IPS-20b (cell line): ENCODE results near the gene C20orf202.

Experiments
- H3K27ac ChIP-seq: one replicate; pipeline ENCODE4 v1.5.1; 2013; ENCODE audit warnings: low read length
- H3K27me3 ChIP-seq: 2 replicates; pipeline ENCODE4 v1.6.1; 2013; ENCODE audit warnings: mild to moderate bottlenecking, low read length, inconsistent platforms; ENCODE audit not compliant: insufficient read depth
- H3K36me3 ChIP-seq: 2 replicates; pipeline ENCODE4 v1.6.1; 2013; ENCODE audit warnings: low read depth, mild to moderate bottlenecking, inconsistent platforms, low read length, moderate library complexity; ENCODE audit not compliant: insufficient read depth
- H3K4me1 ChIP-seq: 2 replicates; pipeline ENCODE4 v1.6.1; 2013; ENCODE audit warnings: mild to moderate bottlenecking, control low read depth, inconsistent platforms, low read length, moderate library complexity; ENCODE audit not compliant: insufficient read depth
- H3K4me3 ChIP-seq: 2 replicates; pipeline ENCODE4 v1.5.1; 2013; ENCODE audit warnings: mild to moderate bottlenecking, low read length, inconsistent platforms
- H3K9ac ChIP-seq: 2 replicates; pipeline ENCODE4 v1.6.1; 2013; ENCODE audit warnings: low read depth, mild to moderate bottlenecking, inconsistent platforms, low read length, moderate library complexity
- H3K9me3 ChIP-seq: 2 replicates; pipeline ENCODE4 v1.6.1; 2013; ENCODE audit warnings: mild to moderate bottlenecking, low read depth, low read length, inconsistent platforms; ENCODE audit not compliant: insufficient read depth

Gene C20orf202

DNA sequence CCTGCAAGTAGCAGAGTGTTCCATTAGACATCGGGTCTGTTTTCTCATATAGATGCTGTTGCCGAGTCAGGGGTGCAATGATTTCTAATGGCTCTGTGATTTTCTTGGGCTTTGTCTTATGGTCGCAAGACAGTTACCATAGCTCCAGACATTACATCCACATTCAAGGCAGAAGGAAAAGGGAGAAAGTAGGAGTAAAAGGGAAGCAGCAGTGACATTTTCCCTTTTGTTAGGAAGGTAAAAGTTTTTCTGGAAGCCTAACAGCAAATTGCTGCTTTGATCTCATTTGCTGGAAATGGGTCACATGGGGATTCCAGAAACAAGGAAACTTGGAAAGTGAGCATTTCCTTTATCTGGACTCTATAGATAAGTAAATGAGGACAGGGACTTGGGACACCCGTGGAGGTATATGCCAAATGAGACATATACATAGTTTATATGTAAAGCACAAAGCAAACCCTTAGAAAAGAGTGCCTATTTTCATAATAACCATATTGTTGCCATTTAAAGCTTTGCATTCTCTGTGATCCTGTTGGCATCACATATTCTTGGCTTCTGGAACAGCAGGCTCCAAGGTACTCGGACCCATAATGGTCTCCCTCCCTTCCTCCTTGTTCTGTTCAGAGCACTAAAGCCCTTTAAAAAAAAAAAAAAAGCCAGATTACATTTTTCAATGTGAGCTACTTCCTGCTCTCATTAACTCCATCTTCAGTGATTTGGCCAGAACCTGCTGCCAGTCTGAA is at the start of gene C20orf202:
Gene C20orf202 (plus strand): TSS at position 693 of the 743 bp plus-strand sequence. CDS start 132 bp downstream, outside the sequence.
- H3K4me1 ChIP-seq: no peaks in the 10 kb centered on the region; the same call in 1 of the 2 replicates
- H3K4me3 ChIP-seq: no peak within 1 kb of the TSS
- H3K27me3 ChIP-seq: peaks cover 7% of the 10 kb centered on the region; the same call in 1 of the 2 replicates
- H3K9ac ChIP-seq: no peak within 1 kb of the TSS
- H3K36me3 ChIP-seq: no peaks in the 10 kb centered on the region
- H3K27ac ChIP-seq: no peak within 1 kb of the TSS
- H3K9me3 ChIP-seq: no peaks in the 10 kb centered on the region

- Histone ChIP-seq H3K9ac (no peak overlapping the region), H3K4me1 (no peaks in the 10 kb centered on the region), H3K27me3 (no peaks in the 10 kb centered on the region), H3K27ac (no peak overlapping the region), H3K9me3 (no peaks in the 10 kb centered on the region), H3K36me3 (peaks cover 39% of the 10 kb centered on the region), H3K4me3 (no peak overlapping the region)
Observed at GRCh38 chr20:1154226-1154625, 49.0 kb upstream of the C20orf202 start.

- Histone ChIP-seq H3K36me3 (peaks cover 39% of the 10 kb centered on the region), H3K27me3 (no peaks in the 10 kb centered on the region), H3K4me3 (no peak overlapping the region), H3K9me3 (no peaks in the 10 kb centered on the region), H3K27ac (no peak overlapping the region), H3K4me1 (no peaks in the 10 kb centered on the region), H3K9ac (no peak overlapping the region)
Observed at GRCh38 chr20:1154691-1155090, 48.6 kb upstream of the C20orf202 start.

DNA sequence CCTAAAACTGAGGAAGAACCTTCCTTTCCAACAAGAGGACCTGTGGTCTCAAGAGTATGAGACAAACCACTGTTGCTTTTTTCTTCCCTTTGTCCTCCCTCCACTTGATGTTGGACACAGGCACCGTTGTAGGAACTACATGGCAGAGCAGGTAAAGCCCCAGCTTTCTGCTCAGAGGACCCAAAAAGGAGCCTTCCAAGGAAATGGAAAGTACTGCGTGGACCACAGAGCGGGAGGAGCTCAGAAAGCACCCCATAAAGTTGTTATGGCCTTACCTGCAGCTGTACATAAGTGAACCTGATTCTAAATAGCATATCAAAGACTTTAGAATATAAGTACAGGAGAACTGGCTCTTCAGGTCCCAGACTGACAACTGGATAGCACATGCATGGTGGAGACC is 47.9 kb upstream of the C20orf202 start:
- Histone ChIP-seq H3K27ac (no peak overlapping the region), H3K27me3 (no peaks in the 10 kb centered on the region), H3K36me3 (peaks cover 42% of the 10 kb centered on the region), H3K9me3 (no peaks in the 10 kb centered on the region), H3K4me3 (no peak overlapping the region), H3K9ac (no peak overlapping the region), H3K4me1 (no peaks in the 10 kb centered on the region)

DNA sequence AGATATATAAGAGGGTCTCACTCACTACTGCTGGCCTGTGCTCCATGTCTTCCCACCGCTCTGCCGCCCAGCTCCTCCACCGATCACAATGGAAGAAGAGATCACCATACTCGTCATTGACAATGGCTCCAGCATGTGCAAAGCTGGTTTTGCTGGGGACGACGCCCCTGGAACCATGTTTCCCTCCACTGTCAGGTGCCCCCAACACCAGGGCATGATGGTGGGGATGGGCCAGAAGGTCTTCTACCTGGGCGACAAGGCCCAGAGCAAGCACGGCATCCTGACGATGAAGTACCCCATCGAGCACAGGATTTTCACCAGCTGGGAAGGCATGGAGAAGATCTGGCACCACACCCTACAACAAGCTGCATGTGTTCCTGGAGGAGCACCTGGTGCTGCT is 42.8 kb upstream of the C20orf202 start:
- no peaks in the 10 kb centered on the region for H3K27me3 ChIP-seq
- no peak overlapping the region for H3K9ac ChIP-seq
- no peak overlapping the region for H3K27ac ChIP-seq
- H3K9me3 ChIP-seq: no peaks in the 10 kb centered on the region
- H3K4me3 ChIP-seq: no peak overlapping the region
- peaks cover 53% of the 10 kb centered on the region for H3K36me3 ChIP-seq
- H3K4me1 ChIP-seq: no peaks in the 10 kb centered on the region

- Histone ChIP-seq H3K4me1 (no peaks in the 10 kb centered on the region), H3K9ac (no peak overlapping the region), H3K9me3 (no peaks in the 10 kb centered on the region), H3K36me3 (peaks cover 53% of the 10 kb centered on the region), H3K27ac (no peak overlapping the region), H3K27me3 (no peaks in the 10 kb centered on the region), H3K4me3 (no peak overlapping the region)
Observed at GRCh38 chr20:1160991-1161390, 42.3 kb upstream of the C20orf202 start.

DNA sequence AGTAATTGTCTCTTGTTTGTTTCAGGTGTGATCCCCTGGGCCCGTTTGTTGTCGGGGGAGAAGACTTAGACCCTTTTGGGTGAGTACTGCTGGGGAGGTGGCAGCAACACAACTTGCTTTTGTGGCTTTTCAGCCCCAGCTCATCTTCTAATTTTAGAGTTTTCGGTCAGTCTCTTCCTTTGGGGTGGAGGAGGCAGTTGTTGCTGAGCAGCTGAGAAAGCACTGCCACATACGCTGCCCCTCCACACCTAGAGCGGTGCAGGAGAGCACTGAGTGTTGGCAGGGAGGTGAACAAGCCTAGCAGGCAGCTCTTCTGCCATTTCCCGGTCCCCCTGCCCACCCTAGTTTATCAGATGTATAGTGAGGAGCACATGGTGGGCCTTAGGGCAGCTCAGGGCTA is 40.1 kb upstream of the C20orf202 start:
- Histone ChIP-seq H3K4me3 (no peak overlapping the region), H3K27ac (no peak overlapping the region), H3K9me3 (no peaks in the 10 kb centered on the region), H3K4me1 (no peaks in the 10 kb centered on the region), H3K9ac (no peak overlapping the region), H3K27me3 (no peaks in the 10 kb centered on the region), H3K36me3 (peaks cover 71% of the 10 kb centered on the region)

DNA sequence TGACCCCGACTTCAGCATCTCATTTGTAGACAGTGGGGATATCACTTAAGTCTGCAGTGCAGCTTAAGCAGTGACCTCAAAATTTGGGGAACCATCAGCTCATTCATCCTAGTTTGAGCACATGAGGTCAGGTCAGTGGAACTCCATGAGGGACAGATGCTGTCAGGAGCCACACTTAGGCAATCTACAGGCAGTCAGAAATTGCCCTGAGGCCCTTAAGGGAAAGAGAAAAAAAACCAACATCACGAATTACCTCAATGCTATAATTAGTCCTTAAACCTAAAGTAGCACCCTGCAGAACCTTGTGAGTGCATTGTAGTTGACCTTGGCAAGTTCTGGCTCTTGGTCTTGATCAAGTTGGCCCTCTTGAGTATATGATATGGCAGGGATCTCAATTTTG is 39.6 kb upstream of the C20orf202 start:
- H3K36me3 ChIP-seq: peaks cover 76% of the 10 kb centered on the region
- H3K27me3 ChIP-seq: no peaks in the 10 kb centered on the region
- no peak overlapping the region for H3K27ac ChIP-seq
- no peaks in the 10 kb centered on the region for H3K4me1 ChIP-seq
- no peak overlapping the region for H3K9ac ChIP-seq
- H3K4me3 ChIP-seq: no peak overlapping the region
- H3K9me3 ChIP-seq: no peaks in the 10 kb centered on the region

GRCh38 chr20:1164871-1165270 is 38.4 kb upstream of the C20orf202 start:
- H3K27ac ChIP-seq: no peak overlapping the region
- no peak overlapping the region for H3K9ac ChIP-seq
- H3K36me3 ChIP-seq: peaks cover 88% of the 10 kb centered on the region
- H3K27me3 ChIP-seq: no peaks in the 10 kb centered on the region
- H3K4me3 ChIP-seq: no peak overlapping the region
- no peaks in the 10 kb centered on the region for H3K4me1 ChIP-seq
- no peaks in the 10 kb centered on the region for H3K9me3 ChIP-seq

DNA sequence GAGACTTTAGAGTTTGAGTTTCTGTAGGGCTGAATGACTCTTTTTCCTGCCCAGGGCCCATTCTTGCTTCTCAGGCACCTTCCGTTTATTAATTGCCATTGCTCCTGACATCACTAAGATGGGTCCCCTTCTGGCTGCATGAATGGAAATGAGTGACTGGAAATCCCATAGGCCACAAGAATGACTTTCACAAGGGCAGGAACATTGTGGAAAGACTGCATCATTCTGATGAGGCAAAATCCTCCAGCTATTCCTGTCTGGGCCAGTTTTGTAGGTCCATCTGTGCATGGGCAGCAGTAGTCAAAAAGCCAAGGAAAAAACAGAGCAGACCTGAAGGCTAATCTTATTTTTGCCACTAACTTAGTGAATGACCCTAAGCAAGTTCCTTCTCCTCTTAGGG is 37.7 kb upstream of the C20orf202 start:
- no peak overlapping the region for H3K27ac ChIP-seq
- H3K9me3 ChIP-seq: no peaks in the 10 kb centered on the region
- no peak overlapping the region for H3K9ac ChIP-seq
- H3K27me3 ChIP-seq: no peaks in the 10 kb centered on the region
- no peaks in the 10 kb centered on the region for H3K4me1 ChIP-seq
- peaks cover 87% of the 10 kb centered on the region for H3K36me3 ChIP-seq
- H3K4me3 ChIP-seq: no peak overlapping the region

DNA sequence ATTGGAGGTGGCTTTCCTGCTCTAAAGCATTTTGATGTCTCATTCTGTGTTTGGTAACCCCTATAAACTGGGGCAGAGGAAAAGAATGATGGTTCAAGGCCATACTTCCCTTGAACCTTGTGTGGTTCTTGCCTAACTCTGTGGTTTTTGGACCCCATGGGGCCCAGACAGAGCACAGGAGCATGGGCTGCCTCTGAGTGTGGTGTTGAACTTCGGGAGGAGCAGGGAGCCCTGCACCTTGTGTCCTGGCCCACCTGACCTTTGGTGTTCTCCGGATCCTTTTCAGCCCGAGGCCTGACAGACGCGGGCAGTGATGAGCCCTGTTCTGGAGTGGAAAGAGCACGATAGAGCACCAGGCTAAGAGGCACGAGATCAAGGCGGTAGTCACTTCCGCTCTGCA is 37.3 kb upstream of the C20orf202 start:
- no peaks in the 10 kb centered on the region for H3K9me3 ChIP-seq
- peaks cover 83% of the 10 kb centered on the region for H3K36me3 ChIP-seq
- H3K4me3 ChIP-seq: no peak overlapping the region
- H3K27ac ChIP-seq: no peak overlapping the region
- no peak overlapping the region for H3K9ac ChIP-seq
- no peaks in the 10 kb centered on the region for H3K27me3 ChIP-seq
- H3K4me1 ChIP-seq: no peaks in the 10 kb centered on the region

GRCh38 chr20:1166948-1167720 is 36.1 kb upstream of the C20orf202 start:
- Histone ChIP-seq H3K4me1 (no peaks in the 10 kb centered on the region), H3K4me3 (no peak overlapping the region), H3K9me3 (no peaks in the 10 kb centered on the region), H3K9ac (no peak overlapping the region), H3K36me3 (peaks cover 78% of the 10 kb centered on the region), H3K27me3 (no peaks in the 10 kb centered on the region), H3K27ac (no peak overlapping the region)
